IPS-18c (cell line): ENCODE results near the gene ZNF280D.
A peak's percentile ranks its signal among the peaks of the same experiment; 100 is the strongest.

Experiments
- H3K4me3 ChIP-seq: 2 replicates; pipeline ENCODE4 v1.7.0; 2013; ENCODE audit warnings: low read depth, mild to moderate bottlenecking, low read length, moderate library complexity; ENCODE audit not compliant: insufficient read depth
- H3K9me3 ChIP-seq: one replicate; pipeline ENCODE4 v1.6.1; 2013; ENCODE audit warnings: mild to moderate bottlenecking, low read length, moderate library complexity; ENCODE audit not compliant: control insufficient read depth, insufficient read depth

ZNF280D gene

GRCh38 chr15:56757875-56758274 is 24.6 kb upstream of the ZNF280D start:
- Histone ChIP-seq H3K4me3 (no peak overlapping the region), H3K9me3 (no peaks in the 10 kb centered on the region)

- Histone ChIP-seq H3K4me3 (no peak overlapping the region), H3K9me3 (no peaks in the 10 kb centered on the region)
These were observed 21.6 kb upstream of the ZNF280D start for GRCh38 chr15:56754772-56755370.

- no peaks in the 10 kb centered on the region for H3K9me3 ChIP-seq
- H3K4me3 ChIP-seq = no peak overlapping the region
These were observed 19.7 kb upstream of the ZNF280D start for GRCh38 chr15:56752986-56753385.

GRCh38 chr15:56749982-56750381 is 16.7 kb upstream of the ZNF280D start:
- H3K4me3 ChIP-seq = no peak overlapping the region
- H3K9me3 ChIP-seq = no peaks in the 10 kb centered on the region

GRCh38 chr15:56744701-56745683 is 11.7 kb upstream of the ZNF280D start:
- Histone ChIP-seq H3K9me3 (no peaks in the 10 kb centered on the region), H3K4me3 (no peak overlapping the region)

GRCh38 chr15:56741541-56741940 is 8.2 kb upstream of the ZNF280D start:
- H3K9me3 ChIP-seq = no peaks in the 10 kb centered on the region
- no peak overlapping the region for H3K4me3 ChIP-seq

GRCh38 chr15:56739964-56740640 is 6.8 kb upstream of the ZNF280D start:
- Histone ChIP-seq H3K4me3 (no peak overlapping the region), H3K9me3 (peaks cover 3% of the 10 kb centered on the region)

- Histone ChIP-seq H3K4me3 (no peak overlapping the region), H3K9me3 (peaks cover 3% of the 10 kb centered on the region)
These were observed 6.2 kb upstream of the ZNF280D start for GRCh38 chr15:56739474-56739873.

GRCh38 chr15:56737791-56738190 is 4.5 kb upstream of the ZNF280D start:
- Histone ChIP-seq H3K4me3 (no peak overlapping the region), H3K9me3 (peaks cover 3% of the 10 kb centered on the region)

- Histone ChIP-seq H3K9me3 (peaks cover 3% of the 10 kb centered on the region), H3K4me3 (no peak overlapping the region)
These were observed 3.8 kb upstream of the ZNF280D start for GRCh38 chr15:56736881-56737707.

- H3K9me3 ChIP-seq = peaks cover 3% of the 10 kb centered on the region
- no peak overlapping the region for H3K4me3 ChIP-seq
These were observed 3.0 kb upstream of the ZNF280D start for GRCh38 chr15:56736308-56736707.

GRCh38 chr15:56735589-56735988 is 2.3 kb upstream of the ZNF280D start:
- Histone ChIP-seq H3K9me3 (peaks cover 3% of the 10 kb centered on the region), H3K4me3 (no peak overlapping the region)

GRCh38 chr15:56734013-56734635 is 815 bp upstream of the ZNF280D start:
- Histone ChIP-seq H3K4me3 (no peak overlapping the region; the same call in 1 of the 2 replicates), H3K9me3 (peaks cover 3% of the 10 kb centered on the region)

GRCh38 chr15:56732886-56733135 is 498 bp downstream of the ZNF280D start:
- peaks cover 3% of the 10 kb centered on the region for H3K9me3 ChIP-seq
- peak overlapping the region; percentile 68 for H3K4me3 ChIP-seq

- peak overlapping the region; percentile 68 for H3K4me3 ChIP-seq
These were observed 999 bp downstream of the ZNF280D start for GRCh38 chr15:56732135-56732885.

GRCh38 chr15:56731548-56731947 is 1.8 kb downstream of the ZNF280D start:
- no peak overlapping the region for H3K4me3 ChIP-seq

More at GRCh38 chr15:56732135-56732885, 999 bp downstream of the ZNF280D start:
- peaks cover 3% of the 10 kb centered on the region for H3K9me3 ChIP-seq

More at GRCh38 chr15:56731548-56731947, 1.8 kb downstream of the ZNF280D start:
- H3K9me3 ChIP-seq = peaks cover 3% of the 10 kb centered on the region
